ENCODE measurements around the gene ATXN10.

Gene ATXN10

DNA sequence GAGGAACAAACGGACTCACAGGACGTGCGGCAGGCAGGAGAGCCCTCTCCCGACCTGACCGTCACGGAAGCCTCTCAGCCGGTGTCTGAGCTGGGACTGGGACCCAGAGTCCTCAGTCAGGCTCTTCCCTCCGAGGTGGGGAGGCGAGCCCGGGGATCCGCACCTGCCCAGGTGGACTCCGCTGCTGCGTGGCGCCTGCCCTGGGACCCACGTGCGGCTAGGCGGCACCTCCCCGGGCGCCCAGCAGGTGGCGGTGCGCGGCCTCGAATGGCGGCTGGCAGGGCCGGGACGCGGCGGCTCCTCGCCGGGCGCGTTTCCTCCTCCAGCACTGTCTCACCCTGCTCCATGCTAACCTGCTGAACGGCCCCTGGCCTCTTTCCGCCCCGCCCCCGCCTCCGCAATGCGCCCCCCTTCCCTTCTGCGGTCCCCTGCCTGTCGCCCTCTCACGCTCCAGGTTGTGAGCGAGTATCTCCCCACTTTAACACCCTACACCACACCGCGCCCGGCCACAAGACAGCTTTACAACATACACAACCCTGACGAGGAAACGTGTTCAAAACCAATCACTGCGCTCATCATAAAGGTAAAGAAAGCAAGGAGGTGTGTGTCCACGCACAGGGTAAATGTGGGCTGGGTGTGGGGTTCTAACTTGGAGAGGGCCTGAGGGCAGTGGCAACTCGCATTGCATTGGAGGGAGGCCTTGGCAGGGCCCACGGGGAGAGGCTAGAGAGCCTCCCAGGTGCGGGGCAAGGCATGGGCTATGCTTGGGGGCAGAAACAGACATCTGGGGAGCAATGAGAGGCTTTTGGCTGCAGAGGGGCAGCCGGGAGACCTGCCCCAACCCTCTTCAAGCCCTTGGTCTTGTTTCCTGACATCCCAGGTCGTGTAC lies 25.9 kb upstream of the ATXN10 start:
- DNase-seq (ENCODE audit: extremely low read depth, low read depth) = no peak
- TF ChIP-seq, protein P1, sequence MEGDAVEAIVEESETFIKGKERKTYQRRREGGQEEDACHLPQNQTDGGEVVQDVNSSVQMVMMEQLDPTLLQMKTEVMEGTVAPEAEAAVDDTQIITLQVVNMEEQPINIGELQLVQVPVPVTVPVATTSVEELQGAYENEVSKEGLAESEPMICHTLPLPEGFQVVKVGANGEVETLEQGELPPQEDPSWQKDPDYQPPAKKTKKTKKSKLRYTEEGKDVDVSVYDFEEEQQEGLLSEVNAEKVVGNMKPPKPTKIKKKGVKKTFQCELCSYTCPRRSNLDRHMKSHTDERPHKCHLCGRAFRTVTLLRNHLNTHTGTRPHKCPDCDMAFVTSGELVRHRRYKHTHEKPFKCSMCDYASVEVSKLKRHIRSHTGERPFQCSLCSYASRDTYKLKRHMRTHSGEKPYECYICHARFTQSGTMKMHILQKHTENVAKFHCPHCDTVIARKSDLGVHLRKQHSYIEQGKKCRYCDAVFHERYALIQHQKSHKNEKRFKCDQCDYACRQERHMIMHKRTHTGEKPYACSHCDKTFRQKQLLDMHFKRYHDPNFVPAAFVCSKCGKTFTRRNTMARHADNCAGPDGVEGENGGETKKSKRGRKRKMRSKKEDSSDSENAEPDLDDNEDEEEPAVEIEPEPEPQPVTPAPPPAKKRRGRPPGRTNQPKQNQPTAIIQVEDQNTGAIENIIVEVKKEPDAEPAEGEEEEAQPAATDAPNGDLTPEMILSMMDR (IDR thresholded peaks at IDR 0.05; ENCODE audit: low read depth, low read length) = peak; percentile 47

DNA sequence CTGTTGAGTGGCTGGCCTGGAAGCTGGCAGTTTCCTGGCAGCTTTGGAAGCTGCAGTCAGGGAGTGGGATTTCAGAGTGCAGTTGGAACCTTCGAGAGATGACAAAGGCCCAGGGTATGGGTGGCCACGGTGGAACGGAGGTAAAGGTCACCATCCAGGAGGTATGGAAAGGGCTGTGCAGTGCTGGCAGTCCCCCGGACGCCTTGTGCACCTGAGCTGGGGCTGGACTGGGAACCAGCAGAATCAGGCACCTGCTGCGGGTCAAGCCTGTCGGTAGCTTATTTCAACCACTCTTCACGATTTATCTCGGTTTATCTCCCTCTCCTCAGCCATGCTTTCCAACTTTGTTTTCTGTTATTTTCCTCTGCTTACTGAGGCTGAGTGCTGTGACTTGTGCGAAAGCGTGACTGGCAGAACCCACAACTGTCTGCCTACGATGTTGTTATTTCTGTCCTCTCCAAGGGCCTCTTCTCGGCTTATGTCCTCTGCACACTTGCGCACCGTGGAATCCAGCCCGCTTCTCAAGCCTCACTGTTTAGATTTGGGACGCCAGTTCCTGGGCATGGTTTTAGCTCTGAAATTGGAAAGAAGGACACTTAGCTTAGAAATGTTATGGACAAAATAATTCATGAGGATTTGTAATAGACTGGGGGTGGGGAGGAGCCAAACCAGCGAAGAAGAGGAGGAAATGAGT lies 24.0 kb upstream of the ATXN10 start:
- DNase-seq (ENCODE audit: extremely low read depth, low read depth) = no peak
- TF ChIP-seq, protein P1 (IDR thresholded peaks at IDR 0.05; ENCODE audit: low read depth, low read length) = no peak

DNA sequence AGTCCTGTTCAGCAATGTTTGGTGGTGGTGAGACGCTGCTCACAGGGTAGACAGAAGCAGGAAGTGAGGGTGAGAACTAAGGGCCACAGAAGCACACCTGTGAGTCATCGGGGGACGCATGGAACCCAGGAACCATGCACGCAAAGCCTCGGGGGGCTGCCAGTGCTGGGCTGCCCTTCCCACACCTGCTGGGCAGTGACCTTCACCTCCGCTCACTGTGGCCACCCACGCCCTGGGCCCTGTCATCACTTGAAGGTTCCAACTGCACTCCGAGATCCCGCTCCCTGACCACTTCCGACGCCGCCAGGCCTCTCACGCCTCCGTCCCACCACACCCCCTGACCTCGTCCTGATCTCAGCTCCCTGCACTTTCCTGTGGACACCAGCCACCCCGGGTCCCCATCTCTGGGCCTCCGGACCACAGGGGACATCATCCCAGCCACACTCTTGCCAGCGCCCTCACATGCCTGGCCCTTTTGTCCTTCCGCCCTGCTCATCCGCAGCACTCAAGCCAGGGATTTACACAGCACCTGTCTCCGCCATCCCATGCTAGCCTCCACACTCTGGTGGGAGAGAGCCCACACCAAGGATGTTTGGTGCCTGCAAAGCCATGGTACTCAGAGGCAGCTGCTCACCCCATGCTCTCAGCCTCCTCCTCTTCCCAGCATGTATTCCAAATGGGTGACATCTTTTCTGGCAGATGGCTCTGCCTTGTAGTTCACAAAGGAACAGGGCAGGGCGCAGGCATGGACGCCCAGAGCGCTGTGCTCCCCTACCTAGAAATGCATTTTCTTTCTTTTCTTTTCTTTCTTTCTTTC lies 23.1 kb upstream of the ATXN10 start:
- TF ChIP-seq, protein P1 (IDR thresholded peaks at IDR 0.05; ENCODE audit: low read depth, low read length) = no peak
- DNase-seq (ENCODE audit: extremely low read depth, low read depth) = no peak

DNA sequence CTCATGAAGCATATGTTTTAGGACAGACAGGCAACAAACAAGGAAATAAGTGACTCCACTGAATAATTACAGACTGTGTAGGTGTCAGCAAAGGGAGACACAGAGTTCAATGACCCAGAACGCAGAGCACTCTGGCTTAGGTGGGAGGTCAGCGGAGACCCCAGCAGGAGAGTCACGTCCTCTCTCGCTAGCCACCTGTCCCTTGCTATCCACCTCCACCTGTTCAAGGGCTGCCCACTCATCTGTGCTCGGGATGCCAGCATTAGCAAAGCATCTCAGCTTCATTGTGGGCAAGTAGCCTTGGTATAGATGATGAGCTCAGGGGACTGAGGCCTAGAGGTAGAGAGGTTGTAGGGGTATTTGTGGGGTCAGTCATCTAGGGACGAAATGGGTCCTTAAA lies 21.8 kb upstream of the ATXN10 start:
- DNase-seq (ENCODE audit: extremely low read depth, low read depth) = no peak
- TF ChIP-seq, protein P1 (IDR thresholded peaks at IDR 0.05; ENCODE audit: low read depth, low read length) = no peak

DNA sequence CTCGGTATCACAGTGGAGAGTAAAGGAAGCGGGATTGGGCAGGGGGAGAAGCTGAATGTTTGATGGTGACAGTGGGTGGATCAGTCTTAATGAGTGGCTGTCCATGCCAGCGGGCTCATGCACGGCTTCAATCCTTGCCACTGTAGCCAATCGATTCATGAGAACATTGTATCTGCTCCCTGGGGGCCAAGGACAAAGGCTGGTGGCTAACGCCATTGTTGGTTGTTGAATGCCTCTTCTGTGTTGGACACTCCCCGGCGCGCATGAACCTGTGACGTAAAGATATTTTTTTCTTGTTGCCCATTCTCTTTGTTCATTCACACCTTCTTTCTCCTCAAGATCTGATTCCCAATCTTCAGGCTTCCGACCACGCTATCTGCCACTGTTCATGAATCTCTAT lies 20.9 kb upstream of the ATXN10 start:
- TF ChIP-seq, protein P1 (IDR thresholded peaks at IDR 0.05; ENCODE audit: low read depth, low read length) = no peak
- no peak for DNase-seq (ENCODE audit: extremely low read depth, low read depth)

DNA sequence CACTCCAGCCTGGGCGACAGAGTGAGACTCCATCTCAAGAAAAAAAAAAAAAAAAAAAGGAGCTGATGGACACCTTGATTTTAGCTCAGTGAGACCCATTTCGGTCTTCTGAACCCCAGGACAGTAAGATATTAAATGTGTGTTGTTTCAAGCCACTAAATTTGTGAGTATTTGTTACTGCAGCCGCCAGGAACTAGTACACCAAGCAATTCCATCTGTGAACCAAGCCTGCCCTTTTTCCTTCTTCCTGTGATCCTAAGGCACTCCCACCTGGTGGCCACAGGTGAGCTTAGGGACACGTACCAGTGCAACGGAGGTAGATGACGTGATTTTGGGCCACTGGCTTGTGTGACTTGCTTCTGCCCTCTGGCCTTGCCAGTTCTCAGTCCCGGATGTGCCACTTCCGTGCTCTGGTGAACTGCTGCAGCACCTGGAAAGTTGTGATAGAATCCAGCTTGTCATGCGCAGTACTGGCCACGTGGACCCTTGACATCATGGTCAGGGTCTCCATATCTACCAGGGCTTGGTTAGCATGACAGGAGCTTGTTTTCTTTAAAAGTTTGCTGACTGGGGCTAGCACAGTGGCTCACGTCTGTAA lies 19.6 kb upstream of the ATXN10 start:
- TF ChIP-seq, protein P1 (IDR thresholded peaks at IDR 0.05; ENCODE audit: low read depth, low read length) = no peak
- no peak for DNase-seq (ENCODE audit: extremely low read depth, low read depth)

All from AG09319 (cell line).